ENCODE data around the gene NUP205.

The NUP205 gene

GRCh38 chr7:135523146-135523545 is 34.6 kb upstream of the NUP205 start:
- TF ChIP-seq CTCF (IDR thresholded peaks at IDR 0.05; ENCODE audit: low read depth, low read length), result no peak
- DNase-seq (ENCODE audit: extremely low read depth, low read depth), result no peak

- no peak for DNase-seq (ENCODE audit: extremely low read depth, low read depth)
Measured at GRCh38 chr7:135525426-135525825, 32.3 kb upstream of the NUP205 start.

GRCh38 chr7:135527025-135527424 is 30.7 kb upstream of the NUP205 start:
- TF ChIP-seq CTCF (IDR thresholded peaks at IDR 0.05; ENCODE audit: low read depth, low read length), result no peak
- DNase-seq (ENCODE audit: extremely low read depth, low read depth), result no peak

More at GRCh38 chr7:135525426-135525825, 32.3 kb upstream of the NUP205 start:
- TF ChIP-seq CTCF (IDR thresholded peaks at IDR 0.05; ENCODE audit: low read depth, low read length), result no peak

GRCh38 chr7:135536150-135536549 is 21.6 kb upstream of the NUP205 start:
- TF ChIP-seq CTCF (IDR thresholded peaks at IDR 0.05; ENCODE audit: low read depth, low read length), result no peak
- DNase-seq (ENCODE audit: extremely low read depth, low read depth), result no peak

- no peak for TF ChIP-seq CTCF (IDR thresholded peaks at IDR 0.05; ENCODE audit: low read depth, low read length)
Measured at GRCh38 chr7:135537453-135537852, 20.3 kb upstream of the NUP205 start.

GRCh38 chr7:135537905-135538304 is 19.8 kb upstream of the NUP205 start:
- DNase-seq (ENCODE audit: extremely low read depth, low read depth), result no peak
- TF ChIP-seq CTCF (IDR thresholded peaks at IDR 0.05; ENCODE audit: low read depth, low read length), result no peak

More at GRCh38 chr7:135537453-135537852, 20.3 kb upstream of the NUP205 start:
- DNase-seq (ENCODE audit: extremely low read depth, low read depth), result no peak

GRCh38 chr7:135538376-135538775 is 19.3 kb upstream of the NUP205 start:
- DNase-seq (ENCODE audit: extremely low read depth, low read depth), result no peak
- no peak for TF ChIP-seq CTCF (IDR thresholded peaks at IDR 0.05; ENCODE audit: low read depth, low read length)
